GM18951 (cell line): ENCODE measurements around the gene PLEKHG4B.

ENCODE experiments used
- POLR2A ChIP-seq: IDR thresholded peaks from 4 replicates; pipeline ENCODE4 v1.6.1; 2011; ENCODE audit warnings: mild to moderate bottlenecking; ENCODE audit not compliant: insufficient read length, insufficient read depth; ENCODE audit errors: extremely low read depth
- in situ Hi-C: fragments of 300-500 bp; cut with MboI; formaldehyde crosslinking; loops from one replicate; pipeline ENCODE4 v1.12.0; 2022; ENCODE audit warnings: low sequenced_read_pairs, mixed read lengths, inconsistent platforms; ENCODE audit not compliant: unreplicated experiment

Gene PLEKHG4B

GRCh38 chr5:174876-175465 is 83.0 kb downstream of the PLEKHG4B start:
- in situ Hi-C loops, result no loop called here
- no peak for TF ChIP-seq POLR2A

DNA sequence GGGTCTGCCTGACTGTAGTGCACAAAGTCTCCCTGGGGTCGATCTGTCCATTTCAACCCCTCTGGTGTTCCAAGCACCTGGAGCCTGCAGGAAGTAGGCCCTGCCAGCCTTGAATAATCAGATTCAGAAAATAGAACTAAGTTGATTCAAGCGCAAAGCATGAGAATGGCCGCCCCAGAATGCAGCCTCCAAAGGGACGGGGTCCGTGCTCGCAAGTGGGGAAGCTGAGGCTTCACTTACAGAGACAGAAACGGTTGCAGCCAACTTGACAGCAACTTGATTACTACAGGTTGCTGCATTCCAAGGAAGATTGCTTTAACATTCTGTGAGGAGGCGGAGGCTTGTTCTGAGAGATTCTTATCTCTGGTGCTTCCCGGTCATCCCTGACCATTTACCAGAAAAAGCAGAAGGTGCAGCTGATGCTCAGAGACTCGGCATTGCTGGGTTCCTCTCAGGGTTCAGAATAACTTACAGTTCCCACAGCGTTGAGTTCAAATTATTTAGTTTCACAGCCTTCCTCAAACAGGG is 84.4 kb downstream of the PLEKHG4B start:
- TF ChIP-seq POLR2A, result no peak
- in situ Hi-C loops, result no loop called here

- in situ Hi-C loops, result no loop called here
These were observed 86.1 kb downstream of the PLEKHG4B start for GRCh38 chr5:178110-178509.

DNA sequence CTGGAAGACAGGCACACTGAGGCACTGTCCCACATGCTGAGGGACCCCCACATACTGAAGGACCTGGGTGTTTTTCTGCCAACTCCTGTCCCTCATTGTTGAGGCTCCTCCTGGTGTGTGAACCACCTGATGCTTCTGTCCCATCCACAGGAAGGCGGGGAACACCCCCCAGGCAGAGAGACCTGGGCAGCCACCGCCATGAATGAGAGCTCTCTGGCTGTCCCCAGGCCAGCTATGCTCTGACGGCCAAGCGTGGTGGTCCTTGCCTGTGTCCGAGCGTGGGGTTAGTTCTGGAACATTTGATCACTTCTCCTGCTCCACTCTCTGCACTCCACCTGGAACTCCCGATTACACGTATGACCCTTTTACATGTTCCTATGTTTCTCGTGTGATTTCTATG is 87.4 kb downstream of the PLEKHG4B start:
- in situ Hi-C loops, result no loop called here
- TF ChIP-seq POLR2A, result no peak

More at GRCh38 chr5:178110-178509, 86.1 kb downstream of the PLEKHG4B start:
- TF ChIP-seq POLR2A, result no peak

DNA sequence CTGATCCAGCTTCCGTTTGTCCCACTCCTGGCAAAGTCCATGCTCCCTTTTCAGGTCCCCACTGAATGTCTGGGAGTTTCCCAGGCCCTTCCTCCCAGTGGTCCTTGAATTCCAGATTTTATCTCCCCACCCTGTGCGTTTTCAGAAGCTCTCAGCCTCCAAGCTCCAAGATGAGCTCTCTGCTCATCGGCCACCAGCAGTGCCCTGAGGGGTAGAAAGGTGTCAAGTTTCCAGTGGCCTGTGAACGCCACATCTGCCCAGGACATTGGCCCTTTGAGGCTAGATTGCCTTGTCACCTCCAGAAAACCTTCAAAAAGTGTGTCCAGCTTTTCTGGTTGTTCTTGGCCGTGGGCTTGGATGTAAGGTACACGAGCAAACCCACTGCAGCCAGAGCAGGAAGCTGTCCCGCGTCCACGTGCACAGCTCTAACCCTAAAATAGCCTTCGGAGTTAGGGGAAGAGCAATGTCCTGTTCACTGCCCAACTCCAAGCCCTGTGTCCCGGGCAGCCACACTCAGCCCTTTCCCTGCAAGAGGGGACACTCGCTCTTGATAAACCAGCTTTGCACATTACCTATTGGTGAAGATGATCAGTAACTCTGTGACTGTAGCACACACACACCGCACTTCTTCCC is 88.4 kb downstream of the PLEKHG4B start:
- TF ChIP-seq POLR2A, result no peak

DNA sequence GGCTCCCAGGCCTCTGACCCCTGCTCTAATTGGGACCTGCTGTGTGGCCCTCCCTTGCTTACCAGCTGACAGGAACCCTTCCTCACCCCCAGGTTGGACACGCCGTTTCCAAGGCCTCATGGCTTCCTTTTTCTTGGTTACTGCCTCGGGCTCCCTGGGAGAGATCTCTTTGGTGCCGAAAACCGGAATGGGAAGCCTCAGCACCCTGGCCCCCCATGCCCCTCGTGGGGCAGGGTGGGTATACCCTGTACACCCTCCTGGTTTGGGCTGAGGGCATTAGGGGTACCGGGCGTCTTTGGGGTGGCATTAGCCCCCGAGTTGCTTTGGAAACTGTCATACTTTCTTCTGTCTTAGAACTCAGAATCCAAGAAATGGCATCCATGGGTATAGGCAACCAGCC is 89.2 kb downstream of the PLEKHG4B start:
- in situ Hi-C loops, result no loop called here
- TF ChIP-seq POLR2A, result no peak

More for the DNA sequence above, 88.4 kb downstream of the PLEKHG4B start:
- in situ Hi-C loops, result no loop called here

DNA sequence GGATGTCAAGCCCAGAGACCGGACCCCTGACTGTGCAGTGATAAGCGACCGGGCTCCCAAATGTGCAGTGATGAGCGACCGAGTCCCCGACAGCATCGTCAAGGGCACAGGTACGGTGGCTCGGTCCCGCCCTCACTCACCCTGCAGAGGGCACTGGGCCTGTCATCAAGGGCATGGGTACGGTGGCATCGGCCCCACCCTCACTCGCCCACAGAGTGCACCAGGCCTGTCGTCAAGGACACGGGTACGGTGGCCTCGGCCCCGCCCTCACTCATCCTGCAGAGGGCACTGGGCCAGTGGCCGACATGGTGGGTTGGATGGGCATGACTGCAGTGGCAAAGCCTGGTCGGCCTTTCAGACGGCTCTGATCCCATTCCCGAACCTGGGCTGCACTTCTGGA is 89.6 kb downstream of the PLEKHG4B start:
- in situ Hi-C loops, result no loop called here
- no peak for TF ChIP-seq POLR2A

DNA sequence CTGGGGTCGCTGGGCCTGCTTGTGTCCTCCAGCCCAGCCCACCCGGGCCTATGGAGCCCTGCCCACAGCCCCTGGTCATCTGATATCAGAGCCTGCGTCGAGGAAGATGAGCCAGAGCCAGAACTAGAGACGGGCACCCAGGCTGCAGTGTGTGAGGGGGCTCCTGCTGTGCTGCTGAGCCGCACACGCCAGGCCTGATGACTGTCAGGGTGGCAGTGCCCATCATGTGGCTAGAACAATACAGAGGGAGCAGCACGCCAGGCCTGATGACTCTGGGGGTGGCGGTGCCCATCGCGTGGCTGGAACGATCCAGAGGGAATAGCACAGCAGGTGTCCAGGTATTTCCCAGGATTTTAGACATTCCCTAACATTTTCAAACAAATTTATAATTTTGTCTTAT is 90.2 kb downstream of the PLEKHG4B start:
- in situ Hi-C loops, result no loop called here
- TF ChIP-seq POLR2A, result no peak

DNA sequence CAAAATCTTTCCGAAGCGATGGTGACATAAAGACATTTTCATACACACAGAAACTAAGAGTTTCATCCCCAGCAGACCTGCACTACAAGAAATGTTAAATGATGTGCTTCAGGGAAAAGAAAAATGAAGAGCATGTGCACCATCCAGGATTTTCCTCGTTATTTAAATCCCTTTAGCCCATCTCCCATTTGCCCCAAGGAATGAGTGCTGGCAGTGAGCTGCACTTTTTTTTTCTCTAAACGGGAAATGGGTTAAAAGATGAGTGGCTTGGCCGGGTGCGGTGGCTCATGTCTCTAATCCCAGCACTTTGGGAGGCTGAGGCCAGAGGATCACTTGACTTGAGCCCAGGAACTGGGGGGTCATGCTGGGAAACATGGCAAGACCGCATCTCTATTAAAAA is 92.5 kb downstream of the PLEKHG4B start:
- in situ Hi-C loops, result no loop called here
- no peak for TF ChIP-seq POLR2A

GRCh38 chr5:185095-186070 is 93.4 kb downstream of the PLEKHG4B start:
- no peak for TF ChIP-seq POLR2A
- in situ Hi-C loops, result no loop called here

DNA sequence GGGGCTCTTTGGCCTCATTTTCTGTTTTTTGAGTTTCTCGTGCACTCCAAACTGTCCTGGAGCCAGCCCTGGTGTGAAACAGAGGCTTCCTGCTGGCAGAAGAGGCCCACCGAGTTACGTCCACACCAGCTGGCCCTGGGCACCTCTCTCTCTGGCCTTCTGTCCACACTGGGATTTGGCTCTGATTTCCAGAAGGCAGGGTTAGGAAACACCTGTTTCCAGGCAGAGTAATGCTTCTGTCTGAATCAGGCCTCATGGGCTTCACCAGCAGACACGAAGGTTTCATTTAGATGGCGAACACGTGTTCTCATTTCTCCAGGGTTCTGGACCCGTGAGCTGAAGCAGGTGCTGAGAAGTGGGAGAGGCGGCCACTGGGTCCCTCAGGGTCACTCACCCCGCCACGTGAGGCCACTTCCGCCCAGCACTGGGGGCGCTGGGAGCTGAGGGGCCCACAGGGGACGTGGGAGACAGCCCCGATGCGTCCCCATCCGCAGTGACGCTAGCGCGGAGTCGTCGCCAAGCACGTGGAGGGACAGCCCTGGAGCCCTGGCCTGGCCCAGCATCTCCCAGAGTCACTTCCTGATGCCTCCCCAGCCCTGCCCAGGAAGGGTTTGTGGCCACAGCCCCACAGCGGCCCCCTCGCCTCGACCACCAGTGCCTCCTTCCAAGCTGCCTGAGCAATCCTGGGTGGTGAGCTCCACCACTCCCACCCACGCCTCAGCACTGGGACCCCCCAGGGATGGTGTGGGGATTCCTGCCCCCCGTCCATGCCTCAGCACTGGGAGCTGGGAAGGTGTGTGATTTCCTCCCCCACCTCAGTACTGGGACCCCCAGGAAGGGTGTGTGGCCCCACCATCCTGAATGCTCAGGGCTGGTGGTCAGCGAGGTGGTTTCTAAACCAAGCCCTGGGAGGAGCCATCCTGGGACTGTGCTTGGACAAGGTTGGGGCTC is 94.4 kb downstream of the PLEKHG4B start:
- no peak for TF ChIP-seq POLR2A
- in situ Hi-C loops, result no loop called here

GRCh38 chr5:187042-187431 is 95.1 kb downstream of the PLEKHG4B start:
- no peak for TF ChIP-seq POLR2A
- in situ Hi-C loops, result no loop called here
